Gastroesophageal sphincter (tissue), 4 donors: ENCODE results near the gene RANBP3. TPM values are rescaled to one million over a fixed set of nuclear protein-coding genes. Genes with fewer than 3 reads are reported as not detected.
A peak's percentile ranks its signal among the peaks of the same experiment; 100 is the strongest.
"Not testable (repeated sequence)": the region's sequence is repeated elsewhere in the genome, so short reads cannot be mapped to it uniquely, and the experiment has no call there.

Experiments
- ATAC-seq: fragments of 150-250 bp; one replicate; pipeline ENCODE4 v1.9.1; 2016; ENCODE audit warnings: mild to moderate bottlenecking, moderate library complexity
- H3K27ac ChIP-seq, 4 donors: fragments of 200-600 bp; sonication (generic) in 3 of 4; 1 replicate in 3 of 4; 2 replicates in 1 of 4; pipeline ENCODE4 v1.5.1; 2016 to 2019
- H3K27me3 ChIP-seq: fragments of 200-600 bp; sonication (generic); one replicate; pipeline ENCODE4 v1.5.1; 2019
- H3K36me3 ChIP-seq, 2 donors: fragments of 200-600 bp; sonication (generic); one replicate each; pipeline ENCODE4 v1.5.1; 2019; ENCODE audit warnings: control low read depth in 1 of 2
- H3K4me1 ChIP-seq, 3 donors: fragments of 200-600 bp; sonication (generic); 1 replicate in 2 of 3; 2 replicates in 1 of 3; pipeline ENCODE4 v1.5.1; 2016 to 2019; ENCODE audit warnings: control low read depth in 2 of 3
- H3K4me3 ChIP-seq, 2 donors: fragments of 200-600 bp; sonication (generic); one replicate each; pipeline ENCODE4 v1.5.1; 2019; ENCODE audit warnings: mild to moderate bottlenecking in 1 of 2, moderate library complexity in 1 of 2
- H3K9me3 ChIP-seq, 3 donors: fragments of 200-600 bp; sonication (generic); one replicate each; pipeline ENCODE4 v1.5.1; 2017 to 2019; ENCODE audit warnings: control low read depth in 2 of 3
- CTCF ChIP-seq, 4 experiments: fragments of 200-600 bp in 2 of 4; fragments of 450-650 bp in 2 of 4; sonication (generic) in 1 of 4; IDR thresholded peaks; one replicate each; pipeline ENCODE4 v1.5.1; 2017 to 2019; ENCODE audit warnings: antibody characterized with exemption in 4 of 4, mild to moderate bottlenecking in 2 of 4, moderate library complexity in 2 of 4
- EP300 ChIP-seq: sonication (generic); formaldehyde crosslinking; IDR thresholded peaks from one replicate; pipeline ENCODE4 v1.6.1; 2017; ENCODE audit warnings: antibody characterized with exemption, mild to moderate bottlenecking
- POLR2A ChIP-seq, 2 donors: fragments of 450-650 bp; IDR thresholded peaks; one replicate each; pipeline ENCODE4 v1.6.1; 2017; ENCODE audit warnings: antibody characterized with exemption in 2 of 2, mild to moderate bottlenecking in 2 of 2, moderate library complexity in 1 of 2
- POLR2AphosphoS5 ChIP-seq: sonication (generic); formaldehyde crosslinking; IDR thresholded peaks from one replicate; pipeline ENCODE4 v1.6.1; 2017; ENCODE audit warnings: antibody characterized with exemption
- WGBS, 2 donors: methylation state at CpG; one replicate each; pipeline ENCODE4 v1.1.5; 2018; ENCODE audit warnings: low coverage in 1 of 2; 5-methylcytosine and 5-hydroxymethylcytosine counted together
- total RNA-seq, 4 donors: library from RNA; depleted of rRNA; stranded (reverse); fragments of >200 nt; gene quantifications; one replicate each; pipeline ENCODE4 v1.1.0, GENCODE V29; 2016

The RANBP3 gene
- total RNA-seq, 4 donors from 2014 or later: 87.0 to 125 (median 104) TPM

- no peak for ATAC-seq
- WGBS, 2 donors: 57 to 79% methylated on average over 5 to 6 of the region's 9 CpGs
- Histone ChIP-seq H3K9me3 (no peaks in the 10 kb centered on the region), H3K4me3 (no peak overlapping the region), H3K27ac (peak overlapping the region in 1 of 4 donors; percentile 88), H3K27me3 (peaks cover 6% of the 10 kb centered on the region), H3K36me3 (no peaks in the 10 kb centered on the region), H3K4me1 (peaks cover 0 to 50% (median 12%) of the 10 kb centered on the region in 3 donors)
- TF ChIP-seq POLR2AphosphoS5 (no peak), EP300 (no peak), CTCF (IDR thresholded peaks at IDR 0.05) (no peak), POLR2A (IDR thresholded peaks at IDR 0.05) (no peak)
Observed at GRCh38 chr19:5877882-5878281, 100.1 kb downstream of the RANBP3 start.

- no peak for ATAC-seq
- no peak for TF ChIP-seq POLR2A (IDR thresholded peaks at IDR 0.05)
- no peak for TF ChIP-seq CTCF (IDR thresholded peaks at IDR 0.05)
- TF ChIP-seq POLR2AphosphoS5: no peak
- TF ChIP-seq EP300: no peak
- peaks cover 0 to 46% (median 12%) of the 10 kb centered on the region in 3 donors for H3K4me1 ChIP-seq
- H3K36me3 ChIP-seq: no peaks in the 10 kb centered on the region
- 68% methylated on average over 5 of the region's 8 CpGs; no CpG with 5 or more reads in 1 of the 2 donors for WGBS, 2 donors
- peak overlapping the region in 1 of 4 donors; percentile 88 for H3K27ac ChIP-seq
- no peak overlapping the region for H3K4me3 ChIP-seq
- H3K9me3 ChIP-seq: no peaks in the 10 kb centered on the region
- peaks cover 6% of the 10 kb centered on the region for H3K27me3 ChIP-seq
Observed at GRCh38 chr19:5877427-5877826, 100.5 kb downstream of the RANBP3 start.

GRCh38 chr19:5874496-5874895, 103.4 kb downstream of the RANBP3 start:
- H3K4me1 ChIP-seq: peaks cover 0 to 17% (median 0%) of the 10 kb centered on the region in 3 donors
- H3K9me3 ChIP-seq, ATAC-seq, H3K4me3 ChIP-seq, H3K27ac ChIP-seq, H3K27me3 ChIP-seq, H3K36me3 ChIP-seq: not testable (repeated sequence)
- WGBS, 2 donors: 74 to 100% methylated on average over 1 to 7 of the region's 7 CpGs

GRCh38 chr19:5873617-5874199, 104.2 kb downstream of the RANBP3 start:
- Histone ChIP-seq H3K4me1 (peaks cover 0 to 9% (median 0%) of the 10 kb centered on the region in 3 donors), H3K27ac (no peak overlapping the region), H3K4me3 (no peak overlapping the region), H3K9me3 (no peaks in the 10 kb centered on the region), H3K36me3 (no peaks in the 10 kb centered on the region), H3K27me3 (peaks cover 6% of the 10 kb centered on the region)
- WGBS, 2 donors: 80 to 93% methylated on average over 2 to 3 of the region's 12 CpGs
- no peak for ATAC-seq
- TF ChIP-seq POLR2AphosphoS5 (no peak), CTCF (IDR thresholded peaks at IDR 0.05) (no peak), EP300 (no peak), POLR2A (IDR thresholded peaks at IDR 0.05) (no peak)

GRCh38 chr19:5870986-5871394, 107.0 kb downstream of the RANBP3 start:
- Histone ChIP-seq H3K27me3 (no peaks in the 10 kb centered on the region), H3K4me1 (no peaks in the 10 kb centered on the region), H3K9me3 (no peaks in the 10 kb centered on the region), H3K4me3 (no peak overlapping the region), H3K27ac (no peak overlapping the region), H3K36me3 (no peaks in the 10 kb centered on the region)
- 76 to 84% methylated on average over 9 to 10 of the region's 12 CpGs for WGBS, 2 donors
- no peak for ATAC-seq
- TF ChIP-seq CTCF (IDR thresholded peaks at IDR 0.05) (no peak), POLR2AphosphoS5 (peak; percentile 48), POLR2A (IDR thresholded peaks at IDR 0.05) (no peak)
